Neural cell (in vitro differentiated cells): Measurements from ENCODE around the gene ABCA13. TPM values are rescaled to one million over a fixed set of nuclear protein-coding genes. Genes with fewer than 3 reads are reported as not detected.

Experiments
- H2AFZ ChIP-seq: fragments of 200-600, 300-800 bp; sonication (generic), shearing (Covaris generic); 2 replicates; pipeline ENCODE4 v1.6.0; 2014; ENCODE audit warnings: low read depth, mild to moderate bottlenecking, antibody characterized with exemption, low read length, moderate library complexity
- H3F3A ChIP-seq: fragments of 200-600 bp; shearing (Covaris generic); 2 replicates; pipeline ENCODE4 v1.6.1; 2016; ENCODE audit warnings: mild to moderate bottlenecking, moderate library complexity, mixed read lengths, antibody characterized with exemption, low read length; ENCODE audit not compliant: insufficient read depth, poor library complexity, severe bottlenecking
- H3K27ac ChIP-seq: fragments of 200-600, 300-800 bp; sonication (generic), shearing (Covaris generic); 2 replicates; pipeline ENCODE4 v1.5.1; 2014; ENCODE audit warnings: mild to moderate bottlenecking, low read length, moderate library complexity
- H3K27me3 ChIP-seq: fragments of 300-800, 200-600 bp; sonication (generic), shearing (Covaris generic); 2 replicates; pipeline ENCODE4 v1.6.0; 2014; ENCODE audit warnings: mild to moderate bottlenecking, low read depth, low read length, moderate library complexity; ENCODE audit not compliant: insufficient read depth
- H3K36me3 ChIP-seq: fragments of 300-800, 200-600 bp; sonication (generic), shearing (Covaris generic); 2 replicates; pipeline ENCODE4 v1.5.1; 2014; ENCODE audit warnings: mild to moderate bottlenecking, antibody characterized with exemption, low read length, moderate library complexity; ENCODE audit not compliant: insufficient read depth
- H3K4me2 ChIP-seq: fragments of 300-800, 200-600 bp; sonication (generic), shearing (Covaris generic); 2 replicates; pipeline ENCODE4 v1.6.0; 2014; ENCODE audit warnings: mild to moderate bottlenecking, low read length
- H3K4me3 ChIP-seq: fragments of 300-800, 200-600 bp; sonication (generic), shearing (Covaris generic); 2 replicates; pipeline ENCODE4 v1.5.1; 2014; ENCODE audit warnings: mild to moderate bottlenecking, low read length, moderate library complexity
- H3K79me2 ChIP-seq: fragments of 200-600 bp; shearing (Covaris generic); replicated peaks from 2 replicates; pipeline ENCODE4 v1.6.0; 2014; ENCODE audit warnings: mild to moderate bottlenecking, low read length, moderate library complexity; ENCODE audit not compliant: insufficient read depth
- H3K9ac ChIP-seq: fragments of 300-800, 200-600 bp; sonication (generic), shearing (Covaris generic); 2 replicates; pipeline ENCODE4 v1.6.1; 2016; ENCODE audit warnings: mild to moderate bottlenecking, low read length, mixed read lengths
- H3K9me2 ChIP-seq: fragments of 200-600 bp; shearing (Covaris generic); 2 replicates; pipeline ENCODE4 v1.6.1; 2016; ENCODE audit warnings: mild to moderate bottlenecking, low read length, mixed read lengths; ENCODE audit not compliant: insufficient read depth
- H3K9me3 ChIP-seq: fragments of 200-600, 300-800 bp; sonication (generic), shearing (Covaris generic); 2 replicates; pipeline ENCODE4 v1.6.1; 2016; ENCODE audit warnings: mild to moderate bottlenecking, mixed run types, low read length, moderate library complexity, mixed read lengths
- H4K20me1 ChIP-seq: fragments of 200-600 bp; shearing (Covaris generic); 2 replicates; pipeline ENCODE4 v1.6.1; 2016; ENCODE audit warnings: mild to moderate bottlenecking, mixed run types; ENCODE audit not compliant: insufficient read depth
- EP300 ChIP-seq: fragments of 450-650 bp; conservative IDR thresholded peaks from 2 replicates; pipeline ENCODE4 v1.6.1; 2014; ENCODE audit warnings: antibody characterized with exemption, mild to moderate bottlenecking, moderate library complexity; ENCODE audit not compliant: poor library complexity, severe bottlenecking
- EZH2 ChIP-seq: fragments of 200-600, 300-800 bp; shearing (Covaris generic), sonication (generic); IDR thresholded peaks from 2 replicates; pipeline ENCODE4 v1.6.1; 2014; ENCODE audit warnings: antibody characterized with exemption, low read length, borderline replicate concordance, mild to moderate bottlenecking; ENCODE audit not compliant: insufficient read depth, poor library complexity, severe bottlenecking
- MXI1 ChIP-seq: fragments of 450-650 bp; conservative IDR thresholded peaks from 2 replicates; pipeline ENCODE4 v1.6.1; 2014; ENCODE audit warnings: antibody characterized with exemption, mild to moderate bottlenecking; ENCODE audit not compliant: poor library complexity, severe bottlenecking
- POLR2AphosphoS5 ChIP-seq: IDR thresholded peaks from 2 replicates; pipeline ENCODE4 v1.6.1; 2012
- RAD21 ChIP-seq: fragments of 450-650 bp; conservative IDR thresholded peaks from 2 replicates; pipeline ENCODE4 v1.6.1; 2014; ENCODE audit warnings: antibody characterized with exemption, mild to moderate bottlenecking, moderate library complexity
- SMC3 ChIP-seq: fragments of 450-650 bp; conservative IDR thresholded peaks from 2 replicates; pipeline ENCODE4 v1.6.1; 2014; ENCODE audit warnings: antibody characterized with exemption, mild to moderate bottlenecking, moderate library complexity; ENCODE audit not compliant: poor library complexity
- TAF1 ChIP-seq: IDR thresholded peaks from 2 replicates; pipeline ENCODE4 v1.6.1; 2012; ENCODE audit warnings: low read depth
- polyA plus RNA-seq: library from polyadenylated mRNA; depleted of rRNA; stranded (reverse); fragments of >200 nt; gene quantifications from 2 replicates; pipeline ENCODE4 v1.2.3, GENCODE V29; 2014
- TF ChIP-seq, protein P1 (sequence below): fragments of 450-650 bp; IDR thresholded peaks from 2 replicates; pipeline ENCODE4 v1.5.1; 2014; ENCODE audit warnings: antibody characterized with exemption, mild to moderate bottlenecking, moderate library complexity; ENCODE audit not compliant: poor library complexity, severe bottlenecking
- TF ChIP-seq, protein P2 (sequence below): IDR thresholded peaks from 2 replicates; pipeline ENCODE4 v1.6.1; 2012; ENCODE audit warnings: borderline replicate concordance

The ABCA13 gene
- polyA plus RNA-seq, 1 donor from 2014 or later, result 0.20 TPM

DNA sequence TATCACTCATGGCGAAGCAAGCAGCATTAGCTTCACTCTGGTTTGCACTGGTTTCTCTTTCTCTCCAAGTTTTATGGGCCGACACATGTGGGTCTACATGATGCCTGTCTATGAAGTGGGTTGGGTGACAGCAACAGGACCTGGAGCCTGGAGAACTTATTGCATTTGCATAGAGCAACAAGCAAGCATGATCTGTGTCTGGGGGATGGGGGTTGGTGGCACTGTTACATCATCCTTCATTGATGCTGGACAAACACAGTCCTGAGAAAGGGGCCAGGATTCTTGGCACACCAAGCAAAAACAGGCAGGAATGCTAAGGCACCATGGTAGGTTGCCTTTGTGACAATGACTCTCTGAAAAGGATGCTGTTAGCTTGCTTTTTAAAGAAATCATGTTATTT is 486.9 kb downstream of the ABCA13 start:
- Histone ChIP-seq H3K9me3 (peaks cover 2% of the 10 kb centered on the region), H3F3A (no peaks in the 10 kb centered on the region), H3K4me2 (no peak overlapping the region), H3K79me2 (no peaks in the 10 kb centered on the region), H3K9ac (no peak overlapping the region), H2AFZ (no peak overlapping the region), H3K4me3 (no peak overlapping the region), H3K36me3 (no peaks in the 10 kb centered on the region), H3K27me3 (no peaks in the 10 kb centered on the region), H3K9me2 (no peaks in the 10 kb centered on the region), H3K27ac (no peak overlapping the region), H4K20me1 (no peaks in the 10 kb centered on the region)
- TF ChIP-seq, protein P1, sequence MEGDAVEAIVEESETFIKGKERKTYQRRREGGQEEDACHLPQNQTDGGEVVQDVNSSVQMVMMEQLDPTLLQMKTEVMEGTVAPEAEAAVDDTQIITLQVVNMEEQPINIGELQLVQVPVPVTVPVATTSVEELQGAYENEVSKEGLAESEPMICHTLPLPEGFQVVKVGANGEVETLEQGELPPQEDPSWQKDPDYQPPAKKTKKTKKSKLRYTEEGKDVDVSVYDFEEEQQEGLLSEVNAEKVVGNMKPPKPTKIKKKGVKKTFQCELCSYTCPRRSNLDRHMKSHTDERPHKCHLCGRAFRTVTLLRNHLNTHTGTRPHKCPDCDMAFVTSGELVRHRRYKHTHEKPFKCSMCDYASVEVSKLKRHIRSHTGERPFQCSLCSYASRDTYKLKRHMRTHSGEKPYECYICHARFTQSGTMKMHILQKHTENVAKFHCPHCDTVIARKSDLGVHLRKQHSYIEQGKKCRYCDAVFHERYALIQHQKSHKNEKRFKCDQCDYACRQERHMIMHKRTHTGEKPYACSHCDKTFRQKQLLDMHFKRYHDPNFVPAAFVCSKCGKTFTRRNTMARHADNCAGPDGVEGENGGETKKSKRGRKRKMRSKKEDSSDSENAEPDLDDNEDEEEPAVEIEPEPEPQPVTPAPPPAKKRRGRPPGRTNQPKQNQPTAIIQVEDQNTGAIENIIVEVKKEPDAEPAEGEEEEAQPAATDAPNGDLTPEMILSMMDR, result no peak
- TF ChIP-seq RAD21 (no peak), SMC3 (no peak), TAF1 (no peak), MXI1 (no peak), POLR2AphosphoS5 (no peak), EZH2 (no peak), EP300 (no peak)
- TF ChIP-seq, protein P2, sequence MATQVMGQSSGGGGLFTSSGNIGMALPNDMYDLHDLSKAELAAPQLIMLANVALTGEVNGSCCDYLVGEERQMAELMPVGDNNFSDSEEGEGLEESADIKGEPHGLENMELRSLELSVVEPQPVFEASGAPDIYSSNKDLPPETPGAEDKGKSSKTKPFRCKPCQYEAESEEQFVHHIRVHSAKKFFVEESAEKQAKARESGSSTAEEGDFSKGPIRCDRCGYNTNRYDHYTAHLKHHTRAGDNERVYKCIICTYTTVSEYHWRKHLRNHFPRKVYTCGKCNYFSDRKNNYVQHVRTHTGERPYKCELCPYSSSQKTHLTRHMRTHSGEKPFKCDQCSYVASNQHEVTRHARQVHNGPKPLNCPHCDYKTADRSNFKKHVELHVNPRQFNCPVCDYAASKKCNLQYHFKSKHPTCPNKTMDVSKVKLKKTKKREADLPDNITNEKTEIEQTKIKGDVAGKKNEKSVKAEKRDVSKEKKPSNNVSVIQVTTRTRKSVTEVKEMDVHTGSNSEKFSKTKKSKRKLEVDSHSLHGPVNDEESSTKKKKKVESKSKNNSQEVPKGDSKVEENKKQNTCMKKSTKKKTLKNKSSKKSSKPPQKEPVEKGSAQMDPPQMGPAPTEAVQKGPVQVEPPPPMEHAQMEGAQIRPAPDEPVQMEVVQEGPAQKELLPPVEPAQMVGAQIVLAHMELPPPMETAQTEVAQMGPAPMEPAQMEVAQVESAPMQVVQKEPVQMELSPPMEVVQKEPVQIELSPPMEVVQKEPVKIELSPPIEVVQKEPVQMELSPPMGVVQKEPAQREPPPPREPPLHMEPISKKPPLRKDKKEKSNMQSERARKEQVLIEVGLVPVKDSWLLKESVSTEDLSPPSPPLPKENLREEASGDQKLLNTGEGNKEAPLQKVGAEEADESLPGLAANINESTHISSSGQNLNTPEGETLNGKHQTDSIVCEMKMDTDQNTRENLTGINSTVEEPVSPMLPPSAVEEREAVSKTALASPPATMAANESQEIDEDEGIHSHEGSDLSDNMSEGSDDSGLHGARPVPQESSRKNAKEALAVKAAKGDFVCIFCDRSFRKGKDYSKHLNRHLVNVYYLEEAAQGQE, result no peak

DNA sequence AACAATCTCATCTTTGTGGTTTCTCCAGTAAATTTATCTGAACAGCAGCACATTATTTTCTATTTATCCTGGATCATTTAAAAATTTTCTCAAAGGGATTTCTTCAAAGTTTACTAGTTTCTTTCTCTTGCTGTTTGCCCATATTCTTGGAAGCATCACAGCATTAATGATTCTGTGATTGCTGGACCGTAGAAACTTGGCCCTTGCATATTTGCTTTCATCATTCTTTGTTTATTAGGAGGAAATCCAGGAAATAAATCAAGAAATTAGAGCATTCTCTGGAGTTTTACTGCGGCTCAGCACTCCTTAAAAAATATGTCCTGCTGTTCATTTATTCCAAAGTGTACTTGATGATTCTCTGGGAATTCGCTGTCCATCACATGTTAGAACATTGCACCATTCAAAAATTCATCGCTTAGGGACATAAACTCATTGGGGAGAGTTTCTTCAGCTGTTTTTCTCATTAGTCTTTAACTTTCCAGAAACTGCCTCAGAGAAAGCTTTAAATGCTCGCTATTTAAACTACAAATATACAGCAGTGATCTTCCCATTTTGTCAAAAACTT is 489.1 kb downstream of the ABCA13 start:
- H3K4me2 ChIP-seq, result no peak overlapping the region
- H3F3A ChIP-seq, result no peaks in the 10 kb centered on the region
- no peak overlapping the region for H3K27ac ChIP-seq
- no peak overlapping the region for H3K9ac ChIP-seq
- no peaks in the 10 kb centered on the region for H4K20me1 ChIP-seq
- H3K27me3 ChIP-seq, result no peaks in the 10 kb centered on the region
- no peak overlapping the region for H3K4me3 ChIP-seq
- no peaks in the 10 kb centered on the region for H3K9me2 ChIP-seq
- H2AFZ ChIP-seq, result no peak overlapping the region
- TF ChIP-seq, protein P2, result no peak
- H3K36me3 ChIP-seq, result no peaks in the 10 kb centered on the region
- H3K79me2 ChIP-seq, result no peaks in the 10 kb centered on the region
- H3K9me3 ChIP-seq, result no peaks in the 10 kb centered on the region
